Neural cell (in vitro differentiated cells): ENCODE results near the gene ADPRHL1. TPM values are rescaled to one million over a fixed set of nuclear protein-coding genes. Genes with fewer than 3 reads are reported as not detected.

Experiments
- H2AFZ ChIP-seq: fragments of 200-600, 300-800 bp; sonication (generic), shearing (Covaris generic); 2 replicates; pipeline ENCODE4 v1.6.0; 2014; ENCODE audit warnings: low read depth, mild to moderate bottlenecking, antibody characterized with exemption, low read length, moderate library complexity
- H3F3A ChIP-seq: fragments of 200-600 bp; shearing (Covaris generic); 2 replicates; pipeline ENCODE4 v1.6.1; 2016; ENCODE audit warnings: mild to moderate bottlenecking, moderate library complexity, mixed read lengths, antibody characterized with exemption, low read length; ENCODE audit not compliant: insufficient read depth, poor library complexity, severe bottlenecking
- H3K27ac ChIP-seq: fragments of 200-600, 300-800 bp; sonication (generic), shearing (Covaris generic); 2 replicates; pipeline ENCODE4 v1.5.1; 2014; ENCODE audit warnings: mild to moderate bottlenecking, low read length, moderate library complexity
- H3K27me3 ChIP-seq: fragments of 300-800, 200-600 bp; sonication (generic), shearing (Covaris generic); 2 replicates; pipeline ENCODE4 v1.6.0; 2014; ENCODE audit warnings: mild to moderate bottlenecking, low read depth, low read length, moderate library complexity; ENCODE audit not compliant: insufficient read depth
- H3K36me3 ChIP-seq: fragments of 300-800, 200-600 bp; sonication (generic), shearing (Covaris generic); 2 replicates; pipeline ENCODE4 v1.5.1; 2014; ENCODE audit warnings: mild to moderate bottlenecking, antibody characterized with exemption, low read length, moderate library complexity; ENCODE audit not compliant: insufficient read depth
- H3K4me2 ChIP-seq: fragments of 300-800, 200-600 bp; sonication (generic), shearing (Covaris generic); 2 replicates; pipeline ENCODE4 v1.6.0; 2014; ENCODE audit warnings: mild to moderate bottlenecking, low read length
- H3K4me3 ChIP-seq: fragments of 300-800, 200-600 bp; sonication (generic), shearing (Covaris generic); 2 replicates; pipeline ENCODE4 v1.5.1; 2014; ENCODE audit warnings: mild to moderate bottlenecking, low read length, moderate library complexity
- H3K79me2 ChIP-seq: fragments of 200-600 bp; shearing (Covaris generic); replicated peaks from 2 replicates; pipeline ENCODE4 v1.6.0; 2014; ENCODE audit warnings: mild to moderate bottlenecking, low read length, moderate library complexity; ENCODE audit not compliant: insufficient read depth
- H3K9ac ChIP-seq: fragments of 300-800, 200-600 bp; sonication (generic), shearing (Covaris generic); 2 replicates; pipeline ENCODE4 v1.6.1; 2016; ENCODE audit warnings: mild to moderate bottlenecking, low read length, mixed read lengths
- H3K9me2 ChIP-seq: fragments of 200-600 bp; shearing (Covaris generic); 2 replicates; pipeline ENCODE4 v1.6.1; 2016; ENCODE audit warnings: mild to moderate bottlenecking, low read length, mixed read lengths; ENCODE audit not compliant: insufficient read depth
- H3K9me3 ChIP-seq: fragments of 200-600, 300-800 bp; sonication (generic), shearing (Covaris generic); 2 replicates; pipeline ENCODE4 v1.6.1; 2016; ENCODE audit warnings: mild to moderate bottlenecking, mixed run types, low read length, moderate library complexity, mixed read lengths
- H4K20me1 ChIP-seq: fragments of 200-600 bp; shearing (Covaris generic); 2 replicates; pipeline ENCODE4 v1.6.1; 2016; ENCODE audit warnings: mild to moderate bottlenecking, mixed run types; ENCODE audit not compliant: insufficient read depth
- CTCF ChIP-seq: fragments of 450-650 bp; IDR thresholded peaks from 2 replicates; pipeline ENCODE4 v1.5.1; 2014; ENCODE audit warnings: antibody characterized with exemption, mild to moderate bottlenecking, moderate library complexity; ENCODE audit not compliant: poor library complexity, severe bottlenecking
- EP300 ChIP-seq: fragments of 450-650 bp; conservative IDR thresholded peaks from 2 replicates; pipeline ENCODE4 v1.6.1; 2014; ENCODE audit warnings: antibody characterized with exemption, mild to moderate bottlenecking, moderate library complexity; ENCODE audit not compliant: poor library complexity, severe bottlenecking
- EZH2 ChIP-seq: fragments of 200-600, 300-800 bp; shearing (Covaris generic), sonication (generic); IDR thresholded peaks from 2 replicates; pipeline ENCODE4 v1.6.1; 2014; ENCODE audit warnings: antibody characterized with exemption, low read length, borderline replicate concordance, mild to moderate bottlenecking; ENCODE audit not compliant: insufficient read depth, poor library complexity, severe bottlenecking
- MXI1 ChIP-seq: fragments of 450-650 bp; conservative IDR thresholded peaks from 2 replicates; pipeline ENCODE4 v1.6.1; 2014; ENCODE audit warnings: antibody characterized with exemption, mild to moderate bottlenecking; ENCODE audit not compliant: poor library complexity, severe bottlenecking
- POLR2AphosphoS5 ChIP-seq: IDR thresholded peaks from 2 replicates; pipeline ENCODE4 v1.6.1; 2012
- RAD21 ChIP-seq: fragments of 450-650 bp; conservative IDR thresholded peaks from 2 replicates; pipeline ENCODE4 v1.6.1; 2014; ENCODE audit warnings: antibody characterized with exemption, mild to moderate bottlenecking, moderate library complexity
- REST ChIP-seq: IDR thresholded peaks from 2 replicates; pipeline ENCODE4 v1.6.1; 2012; ENCODE audit warnings: borderline replicate concordance
- SMC3 ChIP-seq: fragments of 450-650 bp; conservative IDR thresholded peaks from 2 replicates; pipeline ENCODE4 v1.6.1; 2014; ENCODE audit warnings: antibody characterized with exemption, mild to moderate bottlenecking, moderate library complexity; ENCODE audit not compliant: poor library complexity
- TAF1 ChIP-seq: IDR thresholded peaks from 2 replicates; pipeline ENCODE4 v1.6.1; 2012; ENCODE audit warnings: low read depth
- polyA plus RNA-seq: library from polyadenylated mRNA; depleted of rRNA; stranded (reverse); fragments of >200 nt; gene quantifications from 2 replicates; pipeline ENCODE4 v1.2.3, GENCODE V29; 2014

Gene ADPRHL1
- polyA plus RNA-seq, 1 donor from 2014 or later = 1.1 TPM

GRCh38 chr13:113489549-113490495 is 36.5 kb upstream of the ADPRHL1 start:
- Histone ChIP-seq H3K27ac (peak overlapping the region; percentile 82), H3K4me2 (peak overlapping the region; percentile 74), H3F3A (peaks cover 8% of the 10 kb centered on the region), H3K36me3 (no peaks in the 10 kb centered on the region), H2AFZ (peak overlapping the region; percentile 69), H3K9me3 (no peaks in the 10 kb centered on the region), H3K9ac (peak overlapping the region; percentile 88), H3K4me3 (peak overlapping the region; percentile 90), H3K9me2 (no peaks in the 10 kb centered on the region), H3K79me2 (peaks cover 69% of the 10 kb centered on the region), H3K27me3 (no peaks in the 10 kb centered on the region), H4K20me1 (no peaks in the 10 kb centered on the region)
- TF ChIP-seq MXI1 = peak; percentile 43
- TF ChIP-seq POLR2AphosphoS5 = peak; percentile 50
- no peak for TF ChIP-seq SMC3
- no peak for TF ChIP-seq EP300
- TF ChIP-seq TAF1 = peak; percentile 59
- no peak for TF ChIP-seq EZH2
- no peak for TF ChIP-seq CTCF
- TF ChIP-seq RAD21 = no peak
- peak; percentile 57 for TF ChIP-seq REST

- Histone ChIP-seq H3K27ac (peak overlapping the region; percentile 82), H2AFZ (peak overlapping the region; percentile 15)
- TF ChIP-seq POLR2AphosphoS5 = no peak
- peak; percentile 31 for TF ChIP-seq CTCF
- TF ChIP-seq EP300 = no peak
Observed at GRCh38 chr13:113489171-113489548, 35.9 kb upstream of the ADPRHL1 start.

More at GRCh38 chr13:113489171-113489548, 35.9 kb upstream of the ADPRHL1 start:
- Histone ChIP-seq H3K9me2 (no peaks in the 10 kb centered on the region), H3K27me3 (no peaks in the 10 kb centered on the region), H3K9ac (peak overlapping the region; percentile 88), H3K79me2 (peaks cover 74% of the 10 kb centered on the region), H3K9me3 (no peaks in the 10 kb centered on the region), H3K4me2 (peak overlapping the region; percentile 74), H3F3A (peaks cover 8% of the 10 kb centered on the region), H3K4me3 (peak overlapping the region; percentile 90), H3K36me3 (no peaks in the 10 kb centered on the region), H4K20me1 (no peaks in the 10 kb centered on the region)
